GM23248 (cell line): ENCODE data around the gene DSE. TPM values are rescaled to one million over a fixed set of nuclear protein-coding genes. Genes with fewer than 3 reads are reported as not detected.
"Not testable (repeated sequence)": the region's sequence is repeated elsewhere in the genome, so short reads cannot be mapped to it uniquely, and the experiment has no call there.

Experiments used
- DNase-seq: peaks from one replicate; pipeline ENCODE4 v3.0.0-alpha.2; 2015
- H2AFZ ChIP-seq: fragments of 200-600 bp; sonication (generic); 2 replicates; pipeline ENCODE4 v1.6.1; 2016; ENCODE audit warnings: antibody characterized with exemption
- H3F3A ChIP-seq: fragments of 200-600 bp; sonication (generic); 2 replicates; pipeline ENCODE4 v1.6.1; 2016; ENCODE audit warnings: mild to moderate bottlenecking, antibody characterized with exemption, mixed run types; ENCODE audit not compliant: insufficient read depth
- H3K27ac ChIP-seq: fragments of 200-600 bp; sonication (generic); 2 replicates; pipeline ENCODE4 v1.5.1; 2016; ENCODE audit warnings: mild to moderate bottlenecking
- H3K27me3 ChIP-seq: fragments of 200-600 bp; sonication (generic); replicated peaks from 2 replicates; pipeline ENCODE4 v1.6.1; 2016; ENCODE audit warnings: mild to moderate bottlenecking; ENCODE audit not compliant: insufficient read depth
- H3K36me3 ChIP-seq: fragments of 200-600 bp; sonication (generic); 2 replicates; pipeline ENCODE4 v1.6.1; 2016; ENCODE audit warnings: low read depth, mild to moderate bottlenecking
- H3K4me1 ChIP-seq: fragments of 200-600 bp; sonication (generic); 2 replicates; pipeline ENCODE4 v1.6.1; 2016; ENCODE audit warnings: mild to moderate bottlenecking; ENCODE audit not compliant: insufficient read depth
- H3K4me2 ChIP-seq: fragments of 200-600 bp; sonication (generic); one replicate; pipeline ENCODE4 v1.6.1; 2016; ENCODE audit warnings: mild to moderate bottlenecking; ENCODE audit not compliant: unreplicated experiment
- H3K4me3 ChIP-seq: fragments of 200-600 bp; sonication (generic); 2 replicates; pipeline ENCODE4 v1.5.1; 2016; ENCODE audit warnings: mild to moderate bottlenecking
- H3K79me2 ChIP-seq: fragments of 200-600 bp; sonication (generic); 2 replicates; pipeline ENCODE4 v1.6.1; 2016; ENCODE audit warnings: mild to moderate bottlenecking; ENCODE audit not compliant: insufficient read depth
- H3K9ac ChIP-seq: fragments of 200-600 bp; sonication (generic); 2 replicates; pipeline ENCODE4 v1.6.1; 2016; ENCODE audit warnings: mild to moderate bottlenecking
- H3K9me2 ChIP-seq: fragments of 200-600 bp; sonication (generic); 2 replicates; pipeline ENCODE4 v1.6.1; 2016; ENCODE audit warnings: mixed run types, mild to moderate bottlenecking, moderate library complexity; ENCODE audit not compliant: insufficient read depth
- H3K9me3 ChIP-seq: fragments of 200-600 bp; sonication (generic); one replicate; pipeline ENCODE4 v1.6.1; 2017; ENCODE audit warnings: low read depth
- H4K20me1 ChIP-seq: fragments of 200-600 bp; sonication (generic); 2 replicates; pipeline ENCODE4 v1.6.0; 2016; ENCODE audit not compliant: insufficient read depth
- EZH2 ChIP-seq: fragments of 200-600 bp; sonication (generic); IDR thresholded peaks from 2 replicates; pipeline ENCODE4 v1.6.1; 2018; ENCODE audit warnings: antibody characterized with exemption, mild to moderate bottlenecking; ENCODE audit not compliant: insufficient read depth, poor library complexity, severe bottlenecking
- EZH2phosphoT487 ChIP-seq: fragments of 200-600 bp; sonication (generic); IDR thresholded peaks from 2 replicates; pipeline ENCODE4 v1.6.1; 2018; ENCODE audit warnings: antibody characterized with exemption, moderate library complexity, mild to moderate bottlenecking, low read depth; ENCODE audit not compliant: insufficient read depth
- WGBS, 2 experiments: methylation state at CpG; one replicate each; pipeline ENCODE4 v1.1.6; 2015 to 2017; ENCODE audit warnings: low lambda C conversion rate in 2 of 2, low coverage in 1 of 2; ENCODE audit errors: missing lambda C conversion rate in 2 of 2; 5-methylcytosine and 5-hydroxymethylcytosine counted together
- in situ Hi-C: fragments of 300-500 bp; cut with MboI; formaldehyde crosslinking; loops from 2 replicates; pipeline ENCODE4 v1.15.0; 2020
- polyA plus RNA-seq: library from polyadenylated mRNA; unstranded; fragments of >200 nt; fragmentation: Nextera tagmentation; extraction: Ambion mirVana; gene quantifications from 2 replicates; pipeline ENCODE4 v1.2.1, GENCODE V29; 2016
- total RNA-seq: library from RNA; depleted of rRNA; stranded (reverse); fragments of >200 nt; shearing (Covaris generic); gene quantifications from 2 replicates; pipeline ENCODE4 v1.2.3, GENCODE V29; 2014

DSE gene
- total and polyA plus RNA-seq, 2 experiments from 2014 or later, result 42.7 to 83.9 TPM

DNA sequence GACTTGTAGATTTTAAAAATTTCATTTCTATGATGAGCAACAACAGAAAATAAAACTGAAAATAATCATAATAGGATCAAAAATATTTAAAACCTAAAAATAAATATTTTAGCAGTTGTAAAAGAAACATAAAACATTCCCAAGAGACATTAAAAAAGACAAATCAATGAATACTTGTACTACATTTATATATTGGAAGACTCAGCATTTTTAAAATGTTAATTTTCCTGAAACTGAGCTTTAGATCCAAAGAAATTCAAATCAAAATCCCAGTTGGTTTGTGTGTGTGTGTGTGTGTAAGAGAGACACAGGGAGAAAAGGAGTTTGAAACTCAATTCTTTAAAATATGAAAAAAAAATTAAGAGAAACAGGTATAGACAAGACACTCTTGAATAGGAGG, 38.7 kb upstream of the DSE start:
- Histone ChIP-seq H2AFZ (no peak overlapping the region), H3K9me3 (no peaks in the 10 kb centered on the region), H3K79me2 (no peaks in the 10 kb centered on the region), H3K4me3 (no peak overlapping the region), H3F3A (peaks cover 22% of the 10 kb centered on the region; the same call in 1 of the 2 replicates), H3K4me1 (peaks cover 34% of the 10 kb centered on the region), H4K20me1 (no peaks in the 10 kb centered on the region), H3K27ac (no peak overlapping the region), H3K27me3 (no peaks in the 10 kb centered on the region), H3K4me2 (no peak overlapping the region), H3K9me2 (no peaks in the 10 kb centered on the region), H3K36me3 (no peaks in the 10 kb centered on the region), H3K9ac (no peak overlapping the region)
- no peak for DNase-seq
- TF ChIP-seq EZH2phosphoT487 (no peak), EZH2 (no peak)
- in situ Hi-C loops, result no loop called here

DNA sequence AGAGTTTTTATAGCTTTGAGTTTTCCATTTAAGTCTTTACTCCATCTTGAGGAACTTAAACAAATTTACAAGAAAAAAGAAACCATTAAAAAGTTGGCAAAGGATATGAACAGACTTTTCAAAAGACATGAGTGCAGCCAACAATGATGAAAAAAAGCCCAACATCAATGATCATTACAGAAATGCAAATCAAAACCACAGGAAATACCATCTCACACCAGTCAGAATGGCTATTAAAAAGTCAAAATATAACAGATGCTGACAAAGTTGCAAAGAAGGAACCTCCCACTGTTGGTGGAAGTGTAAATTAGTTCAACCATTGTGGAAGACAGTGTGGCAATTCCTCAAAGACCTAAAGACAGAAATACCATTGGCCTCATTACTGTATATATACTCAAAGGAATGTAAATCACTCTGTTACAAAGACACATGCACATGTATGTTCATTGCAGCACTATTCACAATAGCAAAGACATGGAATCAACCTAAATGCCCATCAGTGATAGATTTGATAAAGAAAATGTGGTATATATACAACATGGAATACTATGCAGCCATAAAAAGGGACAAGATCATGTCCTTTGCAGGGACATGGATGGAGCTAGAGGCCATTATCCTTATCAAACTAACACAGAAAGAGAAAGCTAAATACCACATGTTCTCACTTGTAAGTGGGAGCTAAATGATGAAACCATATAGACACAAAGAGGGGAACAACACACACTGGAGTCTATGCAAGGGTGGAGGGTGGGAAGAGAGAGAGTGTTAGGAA, 35.9 kb upstream of the DSE start:
- H3K4me1 ChIP-seq, result peaks cover 15% of the 10 kb centered on the region
- H3K36me3 ChIP-seq, H3K9ac ChIP-seq, H3K27me3 ChIP-seq, H3K9me3 ChIP-seq, H3K4me2 ChIP-seq, H2AFZ ChIP-seq, H3K27ac ChIP-seq, H4K20me1 ChIP-seq, H3K9me2 ChIP-seq, H3K79me2 ChIP-seq, H3F3A ChIP-seq, in situ Hi-C loops, H3K4me3 ChIP-seq: not testable (repeated sequence)
- DNase-seq, result peak; percentile 19

DNA sequence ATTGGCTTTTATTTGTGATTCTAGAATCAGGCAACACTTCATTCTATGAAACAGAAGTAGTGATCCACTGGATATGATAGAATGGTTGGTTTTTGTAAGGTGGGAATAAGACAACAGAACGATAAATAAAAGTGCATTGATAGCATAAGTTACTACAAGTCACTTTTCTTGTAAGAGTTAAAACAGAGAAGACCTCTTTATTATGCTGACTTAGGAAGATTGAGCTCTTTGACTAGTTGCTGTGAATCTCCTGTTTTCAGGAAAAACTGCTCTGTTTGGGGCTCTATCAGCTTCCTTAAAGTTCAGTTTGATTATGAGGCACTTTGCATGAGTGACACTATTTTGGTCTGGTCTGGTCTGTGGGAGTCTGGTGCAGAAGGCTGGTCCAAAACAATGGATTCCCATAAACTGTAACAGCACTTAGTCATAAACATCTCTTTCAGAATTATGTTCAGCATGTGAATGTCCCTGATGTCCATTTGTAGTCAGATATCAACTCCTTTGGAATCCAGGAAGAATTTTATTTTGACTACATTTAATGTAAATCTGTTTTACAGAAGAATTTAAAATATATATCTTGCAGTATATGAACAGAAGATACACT, 35.0 kb upstream of the DSE start:
- Histone ChIP-seq H3K27me3 (no peaks in the 10 kb centered on the region), H3F3A (0 out of 2 replicates have a peak, but pooled peaks cover 7% of the 10 kb centered on the region), H3K9me3 (no peaks in the 10 kb centered on the region), H3K9ac (no peak overlapping the region), H3K4me2 (no peak overlapping the region), H2AFZ (no peak overlapping the region), H3K4me1 (peaks cover 8% of the 10 kb centered on the region), H3K9me2 (no peaks in the 10 kb centered on the region), H4K20me1 (no peaks in the 10 kb centered on the region), H3K27ac (no peak overlapping the region), H3K79me2 (no peaks in the 10 kb centered on the region), H3K36me3 (no peaks in the 10 kb centered on the region), H3K4me3 (no peak overlapping the region)
- in situ Hi-C loops, result no loop called here
- no peak for DNase-seq
- 88 to 96% methylated on average over 1 of the region's 1 CpG for WGBS, 2 experiments
- TF ChIP-seq EZH2phosphoT487, result no peak
- TF ChIP-seq EZH2, result no peak

DNA sequence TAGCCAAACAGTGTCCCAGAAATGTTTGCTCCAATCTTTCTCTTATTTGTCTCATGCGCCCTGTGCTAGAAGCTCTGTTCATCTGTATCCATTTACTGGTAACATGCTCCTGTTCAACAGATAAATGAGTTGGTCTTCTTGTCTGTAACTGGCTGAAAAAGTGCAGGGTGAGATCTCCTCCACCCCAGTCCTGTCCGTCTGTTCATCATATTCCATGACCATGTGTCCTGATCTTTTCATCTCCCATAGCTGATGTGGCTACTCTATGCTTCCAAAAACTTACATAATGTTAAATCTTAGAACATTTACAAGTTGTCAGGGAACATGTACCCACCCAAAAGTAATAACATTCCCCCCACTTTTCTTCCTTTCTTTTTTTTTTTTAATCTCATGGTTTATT, 31.8 kb upstream of the DSE start:
- WGBS, 2 experiments, result 52 to 56% methylated on average over 2 of the region's 2 CpGs
- TF ChIP-seq EZH2 (no peak), EZH2phosphoT487 (no peak)
- no peaks in the 10 kb centered on the region for H3K79me2 ChIP-seq
- H3K36me3 ChIP-seq, result no peaks in the 10 kb centered on the region
- in situ Hi-C loops, result no loop called here
- H3K4me3 ChIP-seq, result no peak overlapping the region
- H3K9ac ChIP-seq, result no peak overlapping the region
- no peaks in the 10 kb centered on the region for H4K20me1 ChIP-seq
- no peaks in the 10 kb centered on the region for H3K9me3 ChIP-seq
- no peaks in the 10 kb centered on the region for H3K27me3 ChIP-seq
- H3K4me2 ChIP-seq, result no peak overlapping the region
- H3F3A ChIP-seq, result 0 out of 2 replicates have a peak, but pooled peaks cover 7% of the 10 kb centered on the region
- no peak overlapping the region for H3K27ac ChIP-seq
- H3K9me2 ChIP-seq, result no peaks in the 10 kb centered on the region
- no peak for DNase-seq
- H3K4me1 ChIP-seq, result 0 out of 2 replicates have a peak, but pooled peaks cover 5% of the 10 kb centered on the region
- H2AFZ ChIP-seq, result no peak overlapping the region

DNA sequence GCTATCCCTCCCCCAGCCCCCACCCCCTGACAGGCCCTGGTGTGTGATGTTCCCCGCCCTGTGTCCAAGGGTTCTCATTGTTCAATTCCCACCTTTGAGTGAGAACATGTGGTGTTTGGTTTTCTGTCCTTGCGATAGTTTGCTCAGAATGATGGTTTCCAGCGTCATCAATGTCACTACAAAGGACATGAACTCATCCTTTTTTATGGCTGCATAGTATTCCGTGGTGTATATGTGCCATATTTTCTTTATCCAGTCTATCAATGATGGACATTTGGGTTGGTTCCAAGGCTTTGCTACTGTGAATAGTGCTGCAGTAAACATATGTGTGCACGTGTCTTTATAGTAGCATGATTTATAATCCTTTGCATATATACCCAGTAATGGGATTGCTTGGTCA, 30.1 kb upstream of the DSE start:
- H3K4me2 ChIP-seq, H2AFZ ChIP-seq, H3K4me3 ChIP-seq, H3F3A ChIP-seq, H3K4me1 ChIP-seq, H3K27me3 ChIP-seq, H3K9me2 ChIP-seq, H3K27ac ChIP-seq, H4K20me1 ChIP-seq, H3K36me3 ChIP-seq, in situ Hi-C loops, H3K9ac ChIP-seq, DNase-seq, H3K9me3 ChIP-seq, H3K79me2 ChIP-seq: not testable (repeated sequence)
- 84 to 90% methylated on average over 5 of the region's 5 CpGs for WGBS, 2 experiments
